HG03060 (cell line): ENCODE data around the gene TSPAN32.

Experiments
- ATAC-seq: cut with Tn5 transposase; IDR thresholded peaks from one replicate; pipeline ENCODE4 v1.9.1; 2021; ENCODE audit warnings: low read depth, moderate number of reproducible peaks; ENCODE audit not compliant: unreplicated experiment

TSPAN32 gene

DNA sequence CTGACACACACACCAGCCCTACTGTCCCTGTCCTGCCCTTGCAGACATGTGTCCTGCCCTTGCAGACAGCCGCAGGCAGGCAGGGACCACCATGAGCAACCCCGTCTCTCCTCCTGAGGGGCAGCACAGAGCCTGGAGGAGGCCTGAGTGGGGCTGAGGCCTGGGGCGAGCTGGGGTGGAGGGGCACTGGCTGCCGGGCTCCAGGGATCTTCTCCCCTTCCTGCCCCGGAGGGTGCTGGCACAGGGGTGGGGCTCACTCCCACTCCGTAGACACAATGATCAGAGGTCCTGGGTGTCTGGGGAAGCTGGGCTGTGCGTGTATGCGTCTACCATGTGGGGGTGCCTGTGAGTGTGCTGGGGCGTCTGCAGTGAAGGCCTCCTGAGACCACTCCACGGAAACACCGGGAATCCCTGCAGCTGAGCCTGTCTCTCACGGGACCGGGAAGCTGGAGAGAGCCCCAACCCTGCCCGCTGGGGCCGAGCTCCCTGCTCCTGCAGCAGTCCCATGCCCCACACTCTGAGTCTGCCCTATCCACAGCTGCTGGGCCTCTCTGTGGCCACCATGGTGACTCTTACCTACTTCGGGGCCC lies 588 bp downstream of the TSPAN32 start:
- ATAC-seq = no peak

DNA sequence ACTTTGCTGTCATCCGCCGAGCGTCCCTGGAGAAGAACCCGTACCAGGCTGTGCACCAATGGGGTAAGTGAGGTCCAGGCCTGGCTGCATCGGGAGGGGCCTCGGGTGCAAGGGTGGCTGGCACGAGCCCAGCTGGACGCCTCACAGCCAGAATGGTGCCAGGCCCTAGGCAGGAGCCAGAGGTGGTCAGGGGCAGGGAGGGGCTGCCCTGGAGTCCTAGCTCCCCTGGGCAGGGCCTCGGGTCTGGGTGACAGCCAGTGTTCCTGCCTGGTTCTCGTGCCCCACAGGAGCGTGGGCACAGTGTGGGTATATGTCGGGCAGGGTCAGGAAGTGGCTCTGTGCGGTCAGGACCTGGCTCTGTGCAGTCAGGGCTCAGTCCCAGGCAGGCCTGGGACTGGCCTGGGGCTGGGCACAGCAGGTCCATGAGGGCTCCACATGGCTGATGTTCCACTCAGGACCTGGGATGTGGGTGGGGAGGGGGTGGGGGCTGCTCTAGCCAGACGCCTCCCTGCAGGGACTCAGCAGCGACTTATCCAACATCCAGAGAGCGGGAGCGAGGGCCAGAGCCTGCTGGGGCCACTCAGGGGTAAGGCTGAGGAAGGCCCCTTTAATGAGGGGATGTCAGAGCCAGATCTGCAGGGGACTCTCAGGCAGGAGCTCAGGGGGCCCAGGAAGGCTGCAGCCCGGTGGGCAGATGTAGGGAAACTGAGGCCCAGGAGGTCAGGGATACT lies 1.2 kb downstream of the TSPAN32 start:
- ATAC-seq = no peak

DNA sequence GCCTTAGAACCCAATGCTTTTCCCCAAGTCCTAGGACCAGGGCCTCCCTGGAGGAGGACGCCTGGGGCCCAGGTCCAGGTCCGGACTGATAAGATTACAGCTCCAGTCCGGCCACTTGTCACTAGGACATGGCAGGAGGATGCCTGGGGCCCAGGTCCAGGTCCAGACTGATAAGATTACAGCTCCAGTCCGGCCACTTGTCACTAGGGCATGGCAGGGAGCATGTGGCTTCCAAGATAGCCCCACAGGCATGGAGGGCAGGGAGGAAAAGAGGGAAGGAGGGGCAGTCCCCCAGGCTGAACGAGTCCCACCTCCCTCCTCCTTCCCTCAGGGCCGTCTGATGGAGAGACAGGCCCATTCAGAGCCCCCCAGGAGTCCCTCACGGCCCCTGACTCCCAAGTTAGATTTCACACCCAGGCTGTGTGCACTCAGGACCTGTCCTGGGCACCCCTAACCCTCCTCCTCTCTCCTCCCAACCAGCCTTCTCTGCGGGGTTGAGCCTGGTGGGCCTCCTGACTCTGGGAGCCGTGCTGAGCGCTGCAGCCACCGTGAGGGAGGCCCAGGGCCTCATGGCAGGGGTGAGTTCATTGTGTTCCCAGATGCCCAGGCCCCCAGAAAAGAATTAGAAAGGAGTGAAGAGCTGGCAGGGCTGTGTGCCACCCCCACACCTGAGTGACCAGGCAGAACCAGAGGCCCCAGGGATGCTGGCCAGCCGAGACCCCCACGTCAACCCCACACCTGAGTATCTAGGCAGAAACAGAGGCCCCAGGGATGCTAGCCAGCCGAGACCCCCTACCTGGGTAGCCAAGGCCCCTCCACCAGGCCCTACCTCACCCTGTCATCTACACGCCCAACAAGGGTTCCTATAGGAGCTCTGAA lies 2.1 kb downstream of the TSPAN32 start:
- ATAC-seq = no peak

DNA sequence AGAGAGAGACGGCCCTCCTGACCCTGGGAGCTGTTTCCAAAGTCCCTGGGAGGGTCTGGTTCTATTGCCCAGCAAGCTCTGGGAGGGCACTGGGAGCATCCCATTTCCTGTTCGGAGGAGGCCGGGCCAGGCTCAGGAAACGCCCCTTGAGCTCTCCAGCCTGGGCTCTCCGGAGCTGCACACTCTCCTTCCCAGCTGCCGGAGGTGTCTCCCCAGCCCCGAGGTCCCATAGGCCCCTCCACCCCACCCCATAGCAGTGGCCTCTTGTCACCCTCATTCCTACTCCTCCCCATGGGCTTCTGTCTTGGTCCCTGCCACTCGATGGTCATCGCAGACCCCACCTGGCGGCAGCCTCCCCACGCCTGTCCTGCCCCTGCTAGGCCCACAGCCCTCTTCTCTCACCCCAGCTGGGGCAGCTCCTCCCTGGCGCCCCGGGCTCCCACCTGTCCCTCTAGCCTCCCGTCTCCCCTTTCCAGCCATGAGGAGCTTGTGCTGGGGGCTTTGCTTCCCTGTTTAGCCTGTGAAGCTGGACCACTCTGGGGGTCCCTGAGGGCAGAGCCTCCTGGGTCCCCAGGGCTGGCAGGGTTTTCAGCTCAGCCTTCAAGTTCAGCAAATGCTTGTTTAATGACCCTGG lies 2.8 kb downstream of the TSPAN32 start:
- no peak for ATAC-seq

DNA sequence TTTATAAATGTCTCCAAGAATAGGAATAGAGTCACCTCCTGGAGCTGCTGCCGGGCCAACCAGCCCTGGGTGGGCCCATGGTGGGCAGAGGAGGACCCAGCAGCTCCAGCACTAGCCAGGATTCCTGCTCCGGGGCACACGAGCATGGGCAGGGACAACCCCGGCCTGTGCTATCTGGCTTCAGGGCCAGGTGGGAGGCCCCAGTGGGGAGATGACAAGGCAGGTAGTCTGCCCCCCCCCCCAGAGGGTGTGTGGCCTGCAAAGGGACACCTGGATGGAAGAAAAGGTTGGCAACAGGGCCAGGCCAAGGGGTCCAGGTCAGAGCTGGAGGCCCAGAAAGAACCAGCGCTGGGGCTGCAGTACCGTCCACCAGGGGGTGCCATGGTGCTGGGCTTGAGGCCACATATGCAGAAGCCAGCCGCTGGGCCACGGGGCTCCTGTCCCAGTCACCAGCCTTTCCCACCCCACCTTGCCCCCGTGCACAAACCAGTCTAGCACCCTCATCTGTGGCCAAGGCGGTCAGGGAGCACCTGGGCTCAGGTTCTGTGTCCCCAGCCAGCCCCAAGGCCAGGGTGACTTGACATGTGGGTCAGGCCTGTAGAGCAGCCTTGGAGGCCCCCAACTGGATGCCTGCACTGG lies 3.4 kb downstream of the TSPAN32 start:
- ATAC-seq = no peak

DNA sequence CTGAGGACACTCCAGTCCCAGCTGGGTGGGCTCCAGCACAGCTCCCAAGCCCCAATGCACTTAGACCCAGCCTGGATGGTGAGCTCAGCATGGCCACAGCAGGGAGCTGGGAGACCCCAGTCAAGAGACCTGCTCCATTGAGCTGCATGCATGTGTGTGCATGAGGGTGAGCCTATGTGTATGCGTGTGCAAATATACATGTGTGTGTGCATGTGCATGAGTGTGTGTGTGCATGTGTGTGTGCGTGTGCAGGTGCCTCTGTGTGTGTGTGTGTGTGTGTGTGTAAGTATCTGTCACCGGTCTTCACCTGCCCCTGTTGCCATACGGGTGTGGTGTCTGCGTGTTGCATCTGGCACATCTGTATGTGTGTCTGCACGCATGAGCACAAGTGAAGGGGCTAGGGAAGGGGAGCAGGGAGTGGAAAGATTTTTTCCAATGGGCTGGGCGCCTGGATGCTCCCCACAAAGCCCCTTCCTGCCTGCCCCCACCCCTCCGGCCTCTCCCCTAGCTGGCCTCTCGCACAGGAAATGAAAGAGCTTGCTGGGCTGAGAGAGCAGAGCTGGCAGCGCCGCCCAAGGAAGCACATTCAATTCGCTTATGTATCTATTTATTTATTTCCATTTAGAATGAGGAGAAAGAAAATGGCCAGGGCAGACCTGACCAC lies 4.1 kb downstream of the TSPAN32 start:
- ATAC-seq = no peak

DNA sequence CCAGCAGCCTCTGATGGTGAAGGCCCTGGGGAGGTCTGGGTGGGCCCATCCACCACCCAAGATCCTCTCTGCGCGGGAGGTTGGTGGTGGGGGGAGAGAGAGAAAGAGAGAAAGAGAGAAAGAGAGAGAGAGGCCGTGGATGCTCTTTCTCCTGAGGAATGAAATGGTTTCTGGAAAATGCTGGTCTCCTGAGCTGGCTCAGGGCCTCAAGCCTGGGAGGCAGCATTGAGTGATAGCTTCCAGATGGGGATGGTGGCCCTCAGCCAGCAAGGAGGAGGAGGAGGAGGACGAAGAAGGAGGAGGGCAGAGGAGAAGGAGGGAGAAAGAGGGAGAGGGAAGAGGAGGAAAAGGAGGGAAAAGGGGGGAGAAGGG lies 4.6 kb downstream of the TSPAN32 start:
- no peak for ATAC-seq

DNA sequence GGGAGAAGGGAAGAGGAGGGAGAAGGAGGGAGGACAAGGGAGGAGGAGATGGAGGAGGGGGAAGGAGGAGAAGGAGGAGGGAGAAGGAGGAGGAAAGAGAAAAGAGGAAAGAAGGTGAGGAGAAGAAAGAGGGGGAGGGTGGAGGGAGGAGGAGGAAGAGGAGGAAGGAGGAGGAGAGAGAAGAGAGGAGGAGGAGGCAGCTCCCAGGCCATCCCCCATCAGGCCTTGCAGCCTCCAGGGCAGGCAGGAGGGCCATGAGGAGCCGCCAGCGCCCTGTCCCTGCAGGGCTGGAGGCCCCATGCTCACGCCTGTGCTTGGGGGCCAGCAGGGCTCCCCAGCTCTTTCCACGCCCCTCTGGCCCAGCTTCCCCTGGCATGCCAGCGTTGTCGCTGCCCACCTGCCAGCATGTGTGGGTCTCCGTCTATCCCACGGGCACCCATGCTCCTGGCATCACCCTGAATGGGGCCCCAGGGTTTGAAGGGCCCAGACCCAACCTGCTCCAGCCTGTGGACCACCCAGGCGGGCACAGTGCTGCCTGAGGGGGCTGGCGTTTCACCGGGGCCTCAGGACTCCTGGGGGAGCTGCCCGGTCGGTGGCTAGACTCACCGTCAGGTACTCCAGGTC lies 5.2 kb downstream of the TSPAN32 start:
- ATAC-seq = no peak

DNA sequence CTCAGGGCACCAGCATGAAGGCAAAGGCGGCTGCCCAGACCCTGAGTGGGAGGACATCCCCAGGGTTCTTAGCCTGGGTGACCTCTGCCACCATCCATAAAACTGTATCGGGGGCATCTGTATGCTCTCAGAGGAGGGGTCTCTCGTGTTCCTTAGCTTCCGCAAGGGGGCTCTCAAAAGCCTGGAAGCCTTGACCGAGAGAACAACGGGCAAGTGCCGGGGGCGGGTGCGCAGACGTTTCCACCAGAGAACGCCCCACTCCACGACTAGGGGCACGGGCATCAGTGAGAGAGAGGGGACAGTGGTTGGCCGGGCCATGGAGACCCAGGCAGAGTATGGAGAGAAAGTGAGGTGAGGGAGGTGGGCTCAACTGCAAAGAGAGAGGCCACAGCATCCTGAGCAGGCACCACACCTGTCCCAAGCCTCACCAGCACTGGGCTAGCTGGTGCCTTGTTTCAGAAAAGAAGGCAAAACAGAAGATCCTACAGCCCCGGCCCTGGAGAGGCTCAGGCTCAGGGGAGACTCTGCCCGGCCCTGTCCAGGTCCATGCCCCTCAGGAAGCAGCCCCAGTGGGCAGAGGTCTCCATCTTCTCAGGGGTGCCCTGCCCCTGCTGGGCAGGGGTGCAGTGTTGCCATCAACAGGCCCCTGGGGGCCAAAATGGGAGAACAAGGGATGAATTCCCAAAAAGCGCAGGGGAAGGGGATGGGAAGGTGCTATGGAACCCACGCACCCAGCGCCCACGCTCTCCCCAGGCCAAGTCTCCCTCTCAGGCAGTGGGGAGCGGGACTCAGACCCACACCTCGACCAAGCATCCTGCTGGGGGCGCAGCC lies 5.9 kb downstream of the TSPAN32 start:
- ATAC-seq = no peak

DNA sequence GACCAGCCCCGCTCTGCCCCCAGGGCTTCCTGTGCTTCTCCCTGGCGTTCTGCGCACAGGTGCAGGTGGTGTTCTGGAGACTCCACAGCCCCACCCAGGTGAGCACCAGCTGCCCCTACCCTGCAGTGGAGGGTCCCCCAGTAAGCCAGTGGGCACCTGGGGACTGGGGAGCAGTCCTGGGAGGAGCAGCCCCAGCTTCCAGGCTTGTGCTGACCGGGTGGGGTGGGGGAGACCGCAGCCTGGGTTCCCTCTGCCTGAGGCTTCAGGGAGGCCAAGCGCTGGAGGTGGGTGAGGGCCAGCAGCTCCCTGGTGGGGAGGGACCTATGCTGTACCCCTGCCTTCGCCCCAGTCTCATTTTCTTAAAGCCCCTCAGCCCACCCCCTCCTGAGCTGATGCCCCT lies 6.9 kb downstream of the TSPAN32 start:
- no peak for ATAC-seq

DNA sequence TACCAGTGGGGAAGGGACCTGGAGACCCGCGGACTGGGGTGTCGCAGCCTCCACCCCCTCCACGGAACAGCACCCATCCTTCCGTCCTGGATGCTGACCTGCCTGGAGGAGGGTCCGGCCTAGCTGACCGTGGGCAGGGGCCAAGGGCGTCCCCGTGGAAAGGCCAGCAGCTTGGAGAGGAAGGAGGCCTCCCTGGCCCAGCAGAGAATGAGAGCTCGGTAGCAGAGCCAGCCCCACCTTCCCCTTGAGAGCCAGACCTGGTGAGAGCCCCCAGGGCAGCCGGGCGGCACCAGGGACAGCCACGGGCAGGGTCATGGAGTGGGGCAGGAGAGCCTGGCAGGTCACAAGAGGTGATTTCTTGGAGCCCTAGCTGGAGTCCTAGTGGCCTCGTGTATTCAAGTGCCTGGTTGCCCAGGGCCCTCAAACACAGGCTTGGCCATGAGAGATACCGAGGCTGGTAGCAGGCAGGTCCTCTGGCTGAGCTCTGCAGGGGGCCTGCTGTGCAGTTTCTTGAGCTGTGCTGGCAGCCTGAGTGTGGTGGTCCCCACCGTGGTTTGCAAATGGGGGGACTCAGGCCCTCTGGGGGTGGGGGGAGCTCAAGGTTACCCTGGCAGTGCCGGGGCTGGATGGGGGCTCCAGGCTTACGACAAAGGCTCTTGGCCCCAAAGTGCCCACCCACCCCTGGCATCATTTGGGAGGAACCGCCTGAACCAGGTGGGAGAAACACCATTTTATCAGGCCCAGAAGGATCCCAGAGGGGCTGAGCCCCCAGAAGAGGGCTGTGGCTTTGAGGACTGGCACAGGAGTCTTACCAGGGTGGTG lies 7.6 kb downstream of the TSPAN32 start:
- ATAC-seq = no peak

DNA sequence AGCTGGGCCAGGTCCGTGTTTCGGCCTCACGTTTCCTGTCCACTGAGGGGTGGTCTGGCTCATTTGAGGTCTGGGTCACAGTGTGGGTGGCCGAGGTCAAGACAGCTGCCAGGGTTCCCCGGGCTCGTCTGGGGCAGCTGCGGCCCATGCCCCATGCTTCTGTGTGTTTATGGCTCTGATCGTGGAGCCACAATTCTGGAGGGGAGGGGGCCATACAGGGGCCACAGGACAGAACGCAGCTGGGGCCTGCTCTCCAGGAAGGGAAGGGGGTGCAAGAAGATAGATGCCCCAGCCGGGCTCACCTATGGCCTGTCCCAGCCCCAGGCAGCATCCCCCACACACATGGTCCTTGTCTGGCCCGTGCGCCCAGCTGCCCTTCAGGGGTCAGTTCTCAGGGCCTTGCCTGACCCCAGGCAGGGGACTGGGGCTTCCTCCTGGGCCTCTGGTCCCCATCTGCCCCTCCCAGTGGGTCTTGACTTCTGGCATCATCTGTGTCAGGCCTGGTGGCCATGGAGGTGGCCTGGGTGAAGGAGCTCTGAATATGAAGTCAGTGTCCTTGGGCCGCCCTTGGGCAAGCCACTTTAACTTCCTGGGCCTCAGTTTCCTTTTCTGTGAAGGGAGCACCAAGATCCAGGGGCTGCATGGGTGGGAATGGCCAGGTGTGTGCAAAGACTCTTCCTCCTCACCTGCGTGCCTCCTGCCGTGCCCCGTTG lies 8.4 kb downstream of the TSPAN32 start:
- no peak for ATAC-seq

DNA sequence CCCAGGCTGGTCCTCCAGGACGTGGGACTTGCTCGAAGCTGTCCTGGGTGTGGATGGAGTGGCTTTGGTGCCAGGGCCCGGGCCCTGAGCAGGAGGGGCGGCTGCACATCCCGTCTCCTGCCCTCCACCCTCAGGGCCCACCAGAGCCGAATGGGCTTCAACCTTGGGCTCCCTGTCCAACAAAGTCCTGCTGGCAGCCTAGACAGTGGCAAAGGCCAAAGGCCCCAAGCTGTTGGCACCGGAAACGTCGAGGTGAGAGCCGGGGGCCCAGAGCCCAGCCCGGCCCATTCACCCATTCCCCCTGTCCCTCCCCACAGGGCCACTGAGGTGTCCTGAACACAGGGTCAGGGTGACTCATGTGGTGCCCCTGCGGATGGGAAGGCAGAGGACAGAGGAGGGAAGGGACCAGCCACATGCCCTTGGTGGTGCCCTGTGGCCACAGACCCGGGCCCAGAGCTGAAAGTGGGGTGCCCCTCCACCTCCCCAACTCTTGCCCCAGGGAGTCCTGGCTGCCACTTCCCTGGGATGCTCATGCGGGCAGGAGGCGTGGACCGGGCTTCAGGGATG lies 9.1 kb downstream of the TSPAN32 start:
- no peak for ATAC-seq

DNA sequence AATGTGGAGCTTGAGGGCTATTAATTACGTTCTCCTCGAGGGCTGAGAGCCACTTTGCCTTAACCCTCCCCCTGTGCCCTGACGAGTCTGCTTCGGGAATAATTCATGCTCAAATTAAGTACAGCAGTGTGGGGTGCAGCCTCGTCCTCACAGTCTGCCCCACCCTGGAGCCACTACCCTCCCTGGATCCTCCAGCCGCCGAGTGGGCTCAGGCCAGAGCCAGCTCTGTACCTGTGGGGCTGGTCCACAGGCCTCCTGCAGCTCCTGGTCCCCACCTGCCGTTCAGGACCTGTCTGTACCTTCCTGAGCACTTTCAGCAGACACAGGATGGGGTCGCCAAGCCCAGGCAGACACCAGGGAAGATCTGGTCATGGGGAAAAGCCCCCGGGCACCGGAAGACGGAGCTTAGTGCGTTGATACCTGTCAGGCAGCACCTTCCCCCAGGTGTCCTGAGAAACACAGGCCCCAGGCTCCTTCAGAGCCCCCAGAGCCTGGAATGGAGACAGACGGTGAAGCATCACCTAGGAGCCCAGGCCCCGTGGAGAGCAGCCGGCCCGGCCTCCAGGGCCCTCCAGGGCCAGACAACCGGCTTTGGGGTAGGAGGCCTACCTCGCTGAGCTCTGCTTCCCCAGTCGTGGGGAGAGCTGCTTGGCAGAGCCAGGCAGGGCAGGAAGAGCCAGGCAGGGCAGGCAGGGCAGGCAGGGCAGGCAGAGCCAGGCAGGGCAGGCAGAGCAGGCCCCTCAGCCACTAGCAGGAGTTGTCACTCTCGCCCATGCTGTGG lies 9.7 kb downstream of the TSPAN32 start:
- no peak for ATAC-seq

DNA sequence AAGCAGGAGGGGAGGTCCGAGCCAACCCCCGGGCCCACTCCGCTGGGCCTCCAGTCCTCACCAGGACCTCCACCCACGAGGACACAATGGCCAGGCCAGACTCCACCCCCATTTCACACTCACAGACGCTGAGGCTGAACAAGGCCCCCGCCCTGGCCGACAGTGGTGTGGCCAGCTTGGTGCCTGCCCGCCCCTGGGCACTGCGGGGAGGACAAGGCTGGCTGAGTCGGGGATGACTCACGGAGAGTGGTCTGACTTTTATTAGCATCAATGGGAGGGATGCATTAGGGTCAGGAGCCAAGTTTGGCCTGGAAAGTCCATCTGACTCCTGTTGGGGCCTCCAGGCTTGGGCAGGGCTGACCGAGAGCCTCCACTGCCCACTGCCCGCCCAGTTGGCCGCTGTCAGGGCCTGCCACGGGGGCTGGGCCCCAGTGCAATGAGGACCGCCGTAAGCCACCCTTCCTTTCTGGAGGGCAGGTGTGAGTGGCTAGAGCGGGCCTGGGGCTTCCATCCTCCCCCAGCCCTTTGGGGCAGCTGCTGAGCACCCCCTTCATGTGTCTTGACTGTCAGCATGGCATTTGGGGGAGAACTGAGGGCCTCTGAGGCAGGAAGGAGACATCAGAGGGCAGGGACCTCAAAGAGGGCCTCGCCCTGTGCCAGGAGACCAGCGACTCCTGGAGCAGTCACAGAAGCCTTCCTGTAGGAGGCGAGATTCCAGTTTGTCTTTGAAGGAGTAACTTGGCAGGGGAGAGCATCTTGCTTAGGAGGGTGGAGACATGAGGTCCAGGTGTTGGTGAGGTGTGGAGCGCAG lies 10.6 kb downstream of the TSPAN32 start:
- ATAC-seq = no peak
